GM18498 (cell line): ENCODE measurements around the gene TEX44.
"Not testable (repeated sequence)": the region's sequence is repeated elsewhere in the genome, so short reads cannot be mapped to it uniquely, and the experiment has no call there.

Experiments
- ATAC-seq: cut with Tn5 transposase; IDR thresholded peaks from one replicate; pipeline ENCODE4 v1.9.1; 2021; ENCODE audit warnings: mild to moderate bottlenecking, moderate library complexity; ENCODE audit not compliant: unreplicated experiment

TEX44 gene

DNA sequence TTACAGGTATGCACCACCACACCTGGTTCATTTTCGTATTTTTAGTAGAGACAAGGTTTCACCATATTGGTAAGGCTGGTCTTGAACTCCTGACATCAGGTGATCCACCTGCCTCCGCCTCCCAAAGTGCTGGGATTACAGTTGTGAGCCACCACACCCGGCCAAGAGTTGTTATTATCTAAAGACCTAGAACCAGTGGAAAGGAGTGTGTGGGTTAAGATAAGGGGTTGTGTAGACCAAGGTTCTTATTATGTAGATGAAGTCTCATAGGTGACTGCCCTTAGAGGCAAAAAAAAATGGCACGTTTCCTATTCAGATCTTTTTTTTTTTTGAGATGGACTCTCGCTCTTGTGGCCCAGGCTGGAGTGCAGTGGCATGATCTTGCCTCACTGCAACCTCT lies 21.7 kb upstream of the TEX44 start:
- not testable (repeated sequence) for ATAC-seq

DNA sequence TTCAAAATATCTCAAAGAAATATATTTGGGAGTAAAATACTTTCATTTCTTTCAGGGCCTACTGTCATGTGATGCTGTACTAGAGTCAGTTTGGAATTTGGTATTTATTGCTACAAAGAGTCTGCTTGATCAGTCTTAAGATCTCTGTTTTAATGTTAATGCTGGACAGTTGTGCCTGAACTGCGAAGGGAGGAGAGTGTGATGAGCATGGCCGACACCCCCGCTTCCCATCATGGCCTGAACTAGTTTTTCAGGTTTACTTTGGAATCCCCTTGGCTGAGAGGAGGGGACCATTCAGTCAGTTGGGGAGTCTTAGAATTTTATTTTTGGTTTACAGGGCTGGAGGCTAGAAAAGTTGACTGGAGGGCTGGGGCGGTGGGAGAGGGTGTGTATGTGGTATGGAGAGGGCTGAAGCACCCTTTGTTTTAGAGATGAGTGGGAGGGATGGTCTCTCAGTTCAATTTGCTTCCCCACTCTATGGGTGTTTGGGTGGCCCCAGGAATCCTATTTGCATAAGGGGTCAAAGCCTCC lies 20.9 kb upstream of the TEX44 start:
- no peak for ATAC-seq

DNA sequence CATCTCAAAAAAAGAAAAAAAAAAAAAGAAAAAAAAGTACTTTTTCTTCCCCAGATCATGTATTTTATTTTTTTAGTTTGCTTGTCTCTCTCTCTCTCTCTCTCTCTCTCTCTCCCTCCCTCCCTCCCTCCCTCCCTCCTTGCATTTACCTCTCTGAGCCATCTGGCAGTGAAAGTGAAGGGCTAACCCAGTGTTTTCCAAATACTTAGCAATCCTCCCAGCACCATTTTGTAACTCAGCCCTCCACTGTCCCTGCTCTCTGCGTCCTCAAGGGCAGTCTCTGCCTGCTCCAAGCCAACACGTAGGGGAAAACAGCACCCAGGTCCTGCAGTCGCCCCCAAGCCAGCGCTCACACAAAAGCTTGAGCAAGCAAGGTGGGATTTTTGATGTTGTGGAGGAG lies 19.6 kb upstream of the TEX44 start:
- no peak for ATAC-seq

DNA sequence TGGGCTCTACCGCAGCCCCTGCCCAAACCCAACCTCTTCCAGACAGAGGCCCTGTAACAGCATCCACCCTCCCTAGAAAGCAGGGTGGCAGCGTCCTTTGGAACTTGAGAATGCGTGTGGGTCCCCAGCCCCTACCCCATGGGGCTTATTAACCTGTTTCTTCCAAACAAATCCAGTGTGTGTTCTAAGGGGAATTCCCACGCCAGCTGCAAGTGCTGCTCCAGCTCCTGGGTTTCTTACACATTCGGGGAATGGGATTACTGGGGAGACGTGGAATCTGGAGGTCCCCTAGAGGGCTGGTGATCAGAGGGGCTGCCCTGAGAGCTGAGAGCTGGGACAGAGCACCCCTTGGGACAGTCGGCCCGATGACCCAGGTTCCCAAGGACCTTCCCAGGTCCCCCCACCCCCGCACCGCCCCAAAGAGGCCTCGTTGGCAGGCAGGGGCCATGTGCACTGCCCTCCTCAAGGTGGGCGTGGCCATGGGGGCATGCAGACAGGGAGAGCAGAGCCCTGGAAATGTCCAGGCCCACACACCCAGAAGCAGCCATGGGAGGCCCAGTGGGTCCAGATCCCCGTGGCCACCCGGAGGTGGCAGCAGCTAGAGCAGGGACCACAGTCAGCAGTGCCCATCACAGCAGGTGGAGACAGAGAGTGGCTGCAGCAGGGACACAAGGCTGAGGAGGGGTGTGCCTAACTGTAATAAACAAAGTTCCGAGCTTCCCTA lies 18.8 kb upstream of the TEX44 start:
- ATAC-seq = no peak

DNA sequence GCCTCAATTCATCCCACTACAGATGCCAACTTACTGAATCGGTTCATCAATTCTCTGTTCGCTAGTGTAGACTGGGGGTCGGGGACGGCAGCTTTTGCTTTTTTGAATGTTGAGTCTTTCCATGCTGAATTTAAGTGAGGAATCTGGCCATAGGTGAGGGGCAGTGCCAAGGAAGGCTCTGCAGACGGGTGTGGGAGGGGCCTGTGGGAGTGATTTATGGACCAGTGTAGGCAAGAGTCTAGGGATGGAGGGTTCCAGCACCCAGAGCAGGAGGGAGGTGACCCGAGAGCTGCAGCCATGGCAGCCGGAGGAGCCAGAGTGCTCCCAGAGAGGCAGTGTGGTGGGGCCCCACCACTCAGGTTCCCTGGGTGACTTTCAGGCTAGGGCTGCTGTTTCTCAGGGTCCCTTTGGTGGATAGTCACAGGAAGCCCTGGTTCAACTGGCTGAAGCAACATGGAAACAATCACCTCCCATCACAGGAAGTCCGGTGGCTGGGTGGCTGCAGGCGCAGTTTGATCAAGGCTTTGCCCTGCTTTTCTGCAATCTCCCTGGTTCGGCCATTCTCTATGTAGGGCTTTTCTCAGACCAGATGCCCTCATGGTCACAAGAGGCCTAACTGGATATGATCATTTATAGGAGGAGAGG lies 16.9 kb upstream of the TEX44 start:
- no peak for ATAC-seq

DNA sequence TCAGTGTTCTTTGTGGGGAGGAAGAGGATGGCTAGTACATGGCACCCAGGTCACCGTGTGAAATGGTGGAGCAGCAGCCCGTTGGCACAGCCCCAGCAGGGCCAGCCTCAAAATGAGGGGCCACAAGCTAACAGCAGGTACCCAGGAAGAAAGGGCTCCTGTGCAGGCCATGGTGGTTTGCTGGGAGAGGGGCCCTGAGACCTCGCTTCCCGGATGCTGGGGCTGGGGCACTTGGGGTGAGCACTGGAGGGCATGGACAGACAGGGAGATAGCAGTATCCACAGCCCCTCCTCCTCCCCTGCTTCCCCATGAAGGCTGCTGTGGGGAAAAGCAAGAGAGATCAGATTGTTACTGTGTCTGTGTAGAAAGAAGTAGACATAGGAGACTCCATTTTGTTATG lies 16.2 kb upstream of the TEX44 start:
- no peak for ATAC-seq

DNA sequence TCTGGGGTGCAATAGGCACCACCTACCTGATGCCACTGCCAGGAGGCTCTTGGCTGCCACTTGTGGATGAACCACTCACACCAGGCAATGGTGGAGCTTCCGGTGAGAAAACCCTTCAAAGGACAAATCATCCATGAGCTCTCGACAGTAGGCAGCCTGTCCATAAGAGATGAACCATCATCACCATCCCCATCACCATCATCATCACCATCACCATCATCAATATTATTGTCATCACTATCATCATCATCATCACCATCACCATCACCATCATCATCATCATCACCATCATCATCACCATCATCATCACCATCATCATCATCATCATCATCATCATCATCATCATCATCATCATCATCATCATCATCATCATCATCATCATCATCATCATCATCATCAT lies 14.0 kb upstream of the TEX44 start:
- ATAC-seq = not testable (repeated sequence)

DNA sequence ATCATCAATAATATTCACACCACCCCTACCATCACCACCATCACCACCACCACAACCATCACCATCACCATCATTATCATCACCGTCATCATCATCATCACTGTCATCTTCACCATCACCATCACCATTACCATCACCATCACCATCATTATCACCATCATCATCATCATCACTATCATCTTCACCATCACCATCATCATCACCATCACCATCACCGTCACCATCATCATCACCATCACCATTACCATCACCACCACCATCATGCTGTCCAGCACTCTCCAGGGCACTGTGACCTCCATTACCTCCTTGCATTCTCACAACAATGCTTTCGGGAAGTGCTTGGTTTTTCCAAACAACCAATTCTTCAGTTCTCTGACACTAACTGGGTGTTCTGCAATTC lies 13.1 kb upstream of the TEX44 start:
- no peak for ATAC-seq

DNA sequence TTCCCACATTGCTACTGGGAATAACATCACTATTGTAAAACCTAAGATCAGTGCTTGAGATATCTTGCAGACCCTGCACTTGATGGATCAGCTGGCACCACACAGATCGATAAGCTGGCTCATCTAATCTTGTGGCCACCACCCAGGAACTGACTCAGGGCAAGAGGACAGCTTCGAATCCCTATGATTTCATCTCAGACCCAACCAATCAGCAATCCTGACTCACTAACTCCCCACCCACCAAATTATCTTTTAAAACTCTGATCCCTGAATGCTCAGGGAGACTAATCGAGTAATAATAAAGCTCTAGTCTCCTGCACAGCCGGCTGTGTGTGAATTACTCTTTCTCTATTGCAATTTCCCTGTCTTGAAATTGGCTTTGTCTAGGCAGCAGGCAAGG lies 11.3 kb upstream of the TEX44 start:
- ATAC-seq = no peak

DNA sequence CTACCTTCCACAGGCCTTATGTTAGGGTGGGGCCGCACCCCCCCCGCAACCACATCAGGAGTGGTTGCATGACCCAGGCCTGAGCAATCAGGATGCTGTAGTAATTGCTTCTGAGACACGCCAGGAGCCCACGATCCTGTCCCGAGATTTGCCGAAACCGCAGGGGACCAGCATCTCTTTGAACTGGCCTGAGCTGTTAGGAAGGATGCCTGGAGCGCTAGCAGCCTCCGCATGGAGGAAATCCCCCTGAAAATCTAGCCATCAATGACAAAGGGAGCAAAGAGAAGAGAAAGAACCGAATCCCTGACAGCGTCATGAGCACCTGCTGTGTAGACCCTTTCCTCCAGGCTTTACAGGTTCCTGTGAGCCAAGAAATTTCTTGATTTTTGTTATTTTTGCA lies 8.7 kb upstream of the TEX44 start:
- ATAC-seq = no peak

DNA sequence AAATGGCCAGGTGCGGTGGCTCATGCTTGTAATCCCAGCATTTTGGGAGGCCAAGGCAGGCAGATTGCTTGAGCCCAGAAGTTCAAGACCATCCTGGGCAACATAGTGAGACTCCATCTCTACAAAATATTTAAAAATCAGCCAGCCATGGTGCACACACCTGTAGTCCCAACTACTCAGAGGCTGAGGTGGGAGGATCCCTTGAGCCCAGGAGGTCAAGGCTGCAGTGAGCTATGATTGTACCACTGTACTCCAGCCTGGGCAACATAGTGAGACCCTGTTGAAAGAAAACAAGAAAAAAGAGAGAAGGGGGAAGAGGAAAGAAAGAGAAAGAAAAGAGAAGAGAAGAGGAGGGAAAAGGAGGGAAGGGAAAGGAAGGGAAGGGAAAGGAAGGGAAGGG lies 4.9 kb upstream of the TEX44 start:
- ATAC-seq = not testable (repeated sequence)

DNA sequence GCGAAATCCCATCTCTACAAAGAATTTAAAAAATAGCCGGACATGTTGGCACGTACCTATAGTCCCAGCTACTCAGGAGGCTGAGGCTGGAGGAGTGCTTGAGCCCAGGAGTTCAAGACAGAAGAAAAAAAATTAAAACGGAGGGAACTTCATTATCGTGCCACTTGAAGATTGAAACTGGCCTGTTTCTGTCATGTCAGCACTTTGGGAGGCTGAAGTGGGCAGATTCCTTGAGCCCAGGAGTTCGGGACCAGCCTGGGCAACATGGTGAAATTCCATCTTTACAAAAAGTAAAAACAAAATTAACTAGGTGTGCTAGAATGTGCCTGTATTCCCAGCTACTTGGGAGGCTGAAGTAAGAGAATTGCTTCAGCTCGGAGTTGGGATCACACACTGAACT lies 3.0 kb upstream of the TEX44 start:
- no peak for ATAC-seq

DNA sequence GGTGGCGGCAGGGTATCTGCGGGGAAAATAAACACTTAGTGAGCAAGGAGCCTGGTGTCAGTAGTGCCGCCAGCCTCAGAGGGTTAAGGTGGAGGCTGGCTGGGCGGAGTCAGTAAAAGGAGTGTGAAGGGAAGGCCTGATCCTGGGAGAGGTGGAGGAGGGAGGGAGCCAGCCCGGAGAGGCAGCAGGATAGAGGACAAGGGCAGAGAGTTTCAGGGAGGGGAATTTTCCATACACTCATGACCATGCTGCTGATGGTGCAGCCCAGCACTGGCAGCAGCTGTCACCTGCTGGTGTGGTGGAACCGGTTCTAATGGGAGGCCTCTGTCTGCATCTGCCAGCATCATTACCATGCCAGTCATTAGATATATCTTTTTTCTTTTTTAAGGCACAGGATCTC lies 2.0 kb upstream of the TEX44 start:
- no peak for ATAC-seq

DNA sequence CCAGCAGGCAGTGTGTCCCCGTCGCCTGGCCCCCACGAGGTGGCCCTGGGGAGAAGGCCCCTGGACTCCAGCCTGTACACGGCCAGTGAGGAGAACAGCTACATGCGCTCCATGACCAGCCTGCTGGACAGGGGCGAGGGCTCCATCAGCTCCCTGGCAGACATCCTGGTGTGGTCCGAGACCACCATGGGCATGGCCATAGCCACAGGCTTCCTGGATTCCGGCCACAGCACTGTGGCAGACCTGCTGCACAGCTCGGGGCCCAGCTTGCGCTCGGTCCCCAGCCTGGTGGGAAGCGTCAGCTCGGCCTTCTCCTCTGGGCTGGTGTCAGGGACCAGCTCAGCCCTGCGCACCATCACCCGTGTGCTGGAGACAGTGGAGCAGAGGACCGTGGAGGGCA lies 1.0 kb downstream of the TEX44 start:
- no peak for ATAC-seq

DNA sequence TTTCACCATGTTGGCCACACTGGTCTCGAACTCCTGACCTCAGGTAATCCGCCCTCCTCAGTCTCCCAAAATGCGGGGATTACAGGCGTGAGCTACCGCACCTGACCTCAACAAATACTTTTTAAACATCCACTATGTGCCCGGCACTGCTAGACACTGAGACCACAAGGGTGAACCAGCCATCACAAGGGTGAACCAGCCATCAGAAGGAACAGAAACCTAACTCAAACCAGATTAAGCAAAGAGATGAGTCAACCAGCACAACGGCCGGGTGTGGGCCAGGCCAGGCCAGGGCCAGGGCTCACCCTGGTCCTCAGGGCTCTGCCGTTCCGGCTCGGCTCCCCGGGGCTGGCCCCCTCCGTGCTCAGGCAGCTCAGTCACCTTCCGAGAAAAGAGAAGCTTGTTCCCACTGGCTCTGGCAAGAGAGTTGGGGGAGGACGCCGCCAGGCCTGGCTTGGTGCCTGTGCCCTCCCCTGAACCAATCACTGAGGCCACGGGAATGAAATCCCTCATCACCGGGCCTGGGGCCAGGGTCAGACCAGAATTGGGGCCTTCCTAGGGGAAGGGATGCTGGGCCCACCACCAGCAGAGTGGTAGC lies 4.4 kb downstream of the TEX44 start:
- peak; percentile 65 for ATAC-seq

DNA sequence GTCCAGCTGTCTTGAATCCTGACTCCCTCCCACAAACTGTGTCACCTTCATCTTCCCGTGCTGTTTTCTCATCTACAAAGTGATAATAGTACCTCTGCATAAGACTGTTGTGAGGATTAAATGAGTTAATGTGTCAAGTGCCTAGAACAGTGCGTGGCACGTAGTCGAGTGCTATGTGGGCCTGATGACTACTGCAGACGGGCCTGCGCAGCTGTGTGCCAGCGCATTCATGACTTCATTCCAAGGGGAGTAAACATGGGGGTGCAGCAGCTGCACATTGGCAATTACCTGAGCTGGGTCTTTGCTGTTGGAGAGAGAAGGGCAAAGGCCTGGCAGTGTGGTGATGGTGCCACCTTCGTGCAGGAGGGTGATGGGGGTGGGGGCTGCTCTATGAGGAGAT lies 5.0 kb downstream of the TEX44 start:
- no peak for ATAC-seq

DNA sequence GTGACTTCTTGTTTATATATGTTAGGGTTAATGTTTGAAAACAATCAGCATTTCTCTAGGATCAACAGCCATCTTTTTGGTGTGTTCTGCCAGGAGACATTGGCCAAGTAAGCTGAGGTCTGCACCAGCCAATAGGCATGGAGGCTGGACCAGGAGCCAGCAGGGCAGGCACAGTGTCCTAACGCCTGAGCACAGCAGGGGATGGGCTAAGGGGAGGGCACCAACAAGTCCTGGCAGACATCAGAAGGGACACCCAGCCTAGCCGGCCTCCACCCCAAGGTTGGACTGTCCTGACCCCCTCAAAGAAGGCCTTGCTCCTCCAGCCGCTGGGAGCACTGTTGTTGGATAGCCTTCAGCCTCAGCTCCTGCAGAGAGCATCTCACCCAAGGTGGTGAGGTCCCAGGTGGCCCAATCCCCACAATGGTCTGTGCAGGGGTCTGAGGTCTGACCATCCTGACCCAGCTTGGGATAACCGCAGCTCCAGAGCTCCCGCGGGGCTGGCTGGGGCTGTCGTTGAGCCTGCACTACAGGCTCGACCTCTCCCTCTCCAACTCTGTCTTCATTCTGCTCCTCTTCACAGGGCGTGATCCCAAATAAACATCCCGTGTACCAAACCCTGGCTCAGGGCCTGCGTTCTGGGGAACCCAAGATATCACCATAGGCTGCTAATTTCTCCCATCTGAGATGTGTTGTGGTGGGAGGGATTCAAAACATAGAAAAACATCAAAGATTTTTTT lies 8.1 kb downstream of the TEX44 start:
- no peak for ATAC-seq

DNA sequence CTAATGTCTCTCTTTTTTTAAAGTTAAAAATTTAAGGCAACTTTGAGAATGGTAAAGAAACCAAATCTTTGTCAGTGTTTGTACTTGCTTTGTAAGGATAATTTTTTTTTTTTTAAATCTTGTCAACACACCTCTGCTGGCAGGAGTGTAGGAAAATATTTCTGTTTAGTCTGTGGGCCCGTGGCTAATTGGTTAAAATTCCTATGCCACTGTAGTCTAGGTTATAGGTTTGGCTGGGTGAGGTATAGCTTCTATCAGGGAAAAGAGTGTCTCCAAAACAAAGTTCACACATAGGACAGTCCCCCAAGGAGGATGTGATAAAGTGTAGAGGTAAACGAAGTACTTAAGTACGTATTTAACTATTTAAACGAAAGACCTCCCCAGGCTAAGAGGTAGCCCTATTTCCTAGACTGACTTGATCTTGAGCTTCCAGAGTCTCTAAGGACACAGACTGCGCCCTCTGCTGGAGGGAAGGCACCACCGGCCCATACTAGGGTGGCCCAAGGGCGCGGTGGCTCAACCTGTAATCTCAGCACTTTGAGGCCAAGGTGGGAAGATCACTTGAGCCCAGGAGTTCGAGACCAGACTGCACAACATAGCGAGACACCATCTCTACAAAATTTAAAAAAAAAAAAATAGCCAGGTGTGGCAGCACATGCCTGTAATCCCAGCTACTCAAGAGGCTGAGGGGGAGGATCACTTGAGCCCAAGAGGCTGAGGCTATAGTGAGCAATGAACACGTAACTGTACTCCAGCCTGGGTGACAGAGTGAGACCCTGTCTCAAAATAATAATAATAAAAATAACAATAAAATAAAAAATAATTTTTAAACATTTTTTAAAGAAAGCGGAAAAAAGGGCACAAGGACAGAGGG lies 8.9 kb downstream of the TEX44 start:
- peak; percentile 36 for ATAC-seq

DNA sequence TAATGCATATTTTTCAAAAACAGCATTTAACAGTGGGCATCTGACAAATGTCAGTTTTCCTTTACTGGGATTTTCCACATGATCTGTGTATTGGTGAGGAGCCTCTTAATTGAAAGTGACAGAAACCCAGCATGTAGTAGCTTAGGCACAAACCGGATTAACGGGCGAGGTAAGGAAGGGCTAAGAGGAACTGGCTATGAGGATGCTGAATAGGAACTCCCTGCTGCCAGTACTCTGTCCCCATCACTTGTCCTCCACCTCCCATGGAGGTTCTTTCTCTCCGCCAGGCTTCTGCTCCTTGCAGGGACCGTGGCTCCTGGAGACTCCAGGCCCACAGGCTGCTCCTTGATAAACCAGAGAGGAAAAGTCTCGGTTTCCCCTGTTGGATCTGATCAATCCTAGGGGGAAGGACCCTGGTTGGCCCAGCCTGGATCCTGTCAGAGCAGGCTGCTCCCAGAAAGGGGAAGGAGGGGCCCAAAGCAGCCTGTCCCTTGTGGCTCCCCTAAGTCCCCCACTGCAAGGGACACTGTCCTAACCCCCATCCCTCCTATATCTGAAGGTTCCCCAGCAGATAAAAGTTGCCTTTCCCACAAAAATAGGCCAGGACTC lies 10.3 kb downstream of the TEX44 start:
- ATAC-seq = no peak

DNA sequence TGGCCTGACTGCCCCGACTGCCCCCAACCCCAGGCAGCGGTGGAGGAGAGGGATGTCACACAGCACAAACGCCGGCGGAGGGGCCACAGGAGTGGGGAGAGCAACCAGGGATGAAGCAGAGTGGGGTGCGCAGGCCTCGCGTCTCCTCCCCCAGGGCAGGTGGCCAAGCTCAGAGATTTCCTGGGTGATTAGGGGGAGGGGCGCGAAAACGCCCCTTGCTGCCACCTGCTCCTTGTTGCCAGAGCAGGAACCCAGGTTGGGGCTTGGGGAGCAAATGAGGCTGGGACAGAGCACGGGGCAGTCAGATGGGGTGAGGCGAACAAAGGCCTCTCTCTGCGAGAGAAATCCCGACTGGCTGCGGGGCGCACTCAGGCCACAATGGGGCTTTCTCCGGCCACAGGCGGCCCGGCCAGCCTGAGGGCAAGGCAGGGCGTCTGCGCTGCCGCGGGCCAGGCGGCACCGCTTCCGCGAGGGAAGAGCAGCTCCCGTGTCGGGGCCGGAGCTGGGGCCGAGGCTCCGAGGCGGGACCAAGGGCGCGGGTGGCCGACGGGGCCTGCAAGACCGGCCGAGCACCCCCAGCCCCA lies 11.5 kb downstream of the TEX44 start:
- no peak for ATAC-seq
